ENCODE data around the gene GPBAR1.

DNA sequence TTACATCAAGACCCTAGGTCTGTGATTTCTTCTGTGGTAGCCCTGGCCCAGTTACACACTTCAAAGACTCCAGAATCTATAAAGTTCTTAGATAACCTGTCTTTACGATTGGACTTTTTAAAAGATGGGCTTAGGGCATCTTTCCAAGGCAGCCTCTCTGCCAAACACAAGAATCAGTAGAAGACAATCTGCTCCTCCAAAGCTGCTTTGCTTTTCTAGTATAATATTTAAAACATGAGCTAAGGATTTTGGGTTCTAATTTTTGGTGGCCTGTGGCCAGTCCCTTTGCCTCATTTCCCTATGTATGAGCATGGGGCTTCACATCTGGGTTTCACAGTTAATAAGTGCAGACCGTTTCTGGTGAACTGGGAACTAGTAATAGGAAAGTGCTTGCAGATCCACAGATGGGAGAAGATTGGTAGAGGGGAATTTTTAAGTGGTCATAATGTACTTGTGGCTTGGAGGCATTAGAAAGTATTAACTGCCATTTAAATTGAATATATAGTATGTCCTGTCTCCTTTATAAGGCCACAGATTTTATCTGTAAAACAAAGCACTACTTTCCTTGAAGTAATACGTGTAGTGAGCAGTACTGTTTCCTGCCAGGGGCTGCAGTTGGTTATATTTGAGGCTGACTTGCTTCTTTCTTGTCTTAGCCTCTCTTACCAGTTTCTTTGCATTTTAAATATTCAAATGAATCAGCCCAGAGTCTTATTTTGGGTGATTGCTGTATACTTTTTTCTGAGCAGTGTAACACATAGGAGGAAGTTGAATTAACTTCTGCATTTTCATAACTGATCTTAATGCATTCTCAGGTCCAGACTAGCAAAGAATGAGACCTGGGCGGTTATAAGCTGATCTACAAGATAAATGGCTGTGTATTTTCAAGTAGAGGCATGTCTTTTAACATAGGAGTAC lies 42.3 kb upstream of the GPBAR1 start:
- no peak for TF ChIP-seq EZH2phosphoT487 (conservative IDR thresholded peaks at IDR 0.05; ENCODE audit: low read length)
- TF ChIP-seq, protein P1, sequence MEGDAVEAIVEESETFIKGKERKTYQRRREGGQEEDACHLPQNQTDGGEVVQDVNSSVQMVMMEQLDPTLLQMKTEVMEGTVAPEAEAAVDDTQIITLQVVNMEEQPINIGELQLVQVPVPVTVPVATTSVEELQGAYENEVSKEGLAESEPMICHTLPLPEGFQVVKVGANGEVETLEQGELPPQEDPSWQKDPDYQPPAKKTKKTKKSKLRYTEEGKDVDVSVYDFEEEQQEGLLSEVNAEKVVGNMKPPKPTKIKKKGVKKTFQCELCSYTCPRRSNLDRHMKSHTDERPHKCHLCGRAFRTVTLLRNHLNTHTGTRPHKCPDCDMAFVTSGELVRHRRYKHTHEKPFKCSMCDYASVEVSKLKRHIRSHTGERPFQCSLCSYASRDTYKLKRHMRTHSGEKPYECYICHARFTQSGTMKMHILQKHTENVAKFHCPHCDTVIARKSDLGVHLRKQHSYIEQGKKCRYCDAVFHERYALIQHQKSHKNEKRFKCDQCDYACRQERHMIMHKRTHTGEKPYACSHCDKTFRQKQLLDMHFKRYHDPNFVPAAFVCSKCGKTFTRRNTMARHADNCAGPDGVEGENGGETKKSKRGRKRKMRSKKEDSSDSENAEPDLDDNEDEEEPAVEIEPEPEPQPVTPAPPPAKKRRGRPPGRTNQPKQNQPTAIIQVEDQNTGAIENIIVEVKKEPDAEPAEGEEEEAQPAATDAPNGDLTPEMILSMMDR (IDR thresholded peaks at IDR 0.05; ENCODE audit: insufficient read depth, low read length, poor library complexity, severe bottlenecking): no peak

Measured in SU-DHL-6 (cell line).